Panc1 (cell line): ENCODE data around the gene GMPR2. TPM values are rescaled to one million over a fixed set of nuclear protein-coding genes. Genes with fewer than 3 reads are reported as not detected.

ENCODE experiments used
- ATAC-seq: fragments of 200-7000 bp; cut with Tn5 transposase; 2 replicates; pipeline ENCODE4 v1.9.1; 2020; ENCODE audit warnings: mild to moderate bottlenecking, moderate library complexity
- BruUV-seq: library from RNA; stranded (reverse); fragments of 400-500 nt; replicated peaks from 2 replicates; lab custom pipeline; 2021; lab: Mats Ljungman, UMichigan
- CTCF ChIA-PET: fragments of 300-600 bp; sonication (Branson Sonifier 250); formaldehyde crosslinking; loops from one replicate; lab custom pipeline; 2022; ENCODE audit warnings: antibody characterized with exemption; lab: Charles Lee
- POLR2A ChIA-PET: fragments of 300-600 bp; sonication (Branson Sonifier 250); formaldehyde crosslinking; loops from one replicate; lab custom pipeline; 2022; ENCODE audit warnings: antibody characterized with exemption; lab: Charles Lee
- DNase-seq: peaks from one replicate; pipeline ENCODE4 v3.0.0-alpha.2; 2010; ENCODE audit warnings: low read depth, low spot score
- H3K27ac ChIP-seq: 2 replicates; pipeline ENCODE4 v1.5.1; 2011; ENCODE audit warnings: mild to moderate bottlenecking, low read length, inconsistent platforms
- H3K27me3 ChIP-seq: fragments of 200-500 bp; sonication (Bioruptor generic); 2 replicates; pipeline ENCODE4 v1.6.0; 2014; ENCODE audit warnings: low read length, inconsistent platforms; ENCODE audit not compliant: control insufficient read depth, insufficient read depth
- H3K36me3 ChIP-seq: fragments of 200-500 bp; sonication (Bioruptor generic); 2 replicates; pipeline ENCODE4 v1.5.1; 2014; ENCODE audit warnings: inconsistent platforms, mild to moderate bottlenecking, low read length, moderate library complexity; ENCODE audit not compliant: control insufficient read depth, insufficient read depth
- H3K4me1 ChIP-seq: 2 replicates; pipeline ENCODE4 v1.5.1; 2011; ENCODE audit warnings: inconsistent platforms, mild to moderate bottlenecking, low read length, moderate library complexity; ENCODE audit not compliant: control insufficient read depth, insufficient read depth
- H3K4me3 ChIP-seq, 2 experiments: 2 replicates each; pipeline ENCODE4 v1.5.1; 2011 to 2012; ENCODE audit warnings: low read depth in 2 of 2, low read length in 2 of 2, mild to moderate bottlenecking in 2 of 2, inconsistent platforms in 1 of 2, moderate library complexity in 1 of 2
- H3K9me3 ChIP-seq: fragments of 200-500 bp; sonication (Bioruptor generic); 2 replicates; pipeline ENCODE4 v1.5.1; 2014; ENCODE audit warnings: low read depth, mild to moderate bottlenecking, inconsistent platforms, low read length, moderate library complexity; ENCODE audit not compliant: control insufficient read depth, insufficient read depth
- POLR2AphosphoS5 ChIP-seq: IDR thresholded peaks from 2 replicates; pipeline ENCODE4 v1.6.1; 2012; ENCODE audit warnings: mild to moderate bottlenecking, low read depth, low read length, moderate library complexity
- REST ChIP-seq, 2 experiments: IDR thresholded peaks; 2 replicates each; pipeline ENCODE4 v1.6.1; 2011 to 2012; ENCODE audit warnings: low read depth in 2 of 2, control low read depth in 1 of 2, low read length in 1 of 2, mild to moderate bottlenecking in 1 of 2, moderate library complexity in 1 of 2; ENCODE audit not compliant: insufficient read depth in 1 of 2
- SIN3A ChIP-seq: IDR thresholded peaks from 2 replicates; pipeline ENCODE4 v1.6.1; 2012; ENCODE audit warnings: low read depth, mild to moderate bottlenecking, low read length, moderate library complexity, borderline replicate concordance; ENCODE audit not compliant: insufficient read depth
- TCF7L2 ChIP-seq: IDR thresholded peaks from 2 replicates; pipeline ENCODE4 v1.6.1; 2011; ENCODE audit warnings: mild to moderate bottlenecking, low read depth, low read length, inconsistent platforms
- in situ Hi-C: cut with HindIII; loops from 2 replicates; pipeline ENCODE4 v1.10.0; 2016; ENCODE audit warnings: low sequenced_read_pairs, low pct_unique_long_range_greater_than_20kb
- intact Hi-C: fragments of 100-400 bp; cut with micrococcal nuclease; formaldehyde crosslinking; loops from one replicate; pipeline ENCODE4 v1.10.0; 2022; ENCODE audit not compliant: unreplicated experiment
- total RNA-seq: library from RNA; stranded (reverse); gene quantifications from one replicate; pipeline ENCODE4 v1.2.1, GENCODE V29; 2021; ENCODE audit not compliant: unreplicated experiment
- TF ChIP-seq, protein P1 (sequence below): fragments of 450-650 bp; IDR thresholded peaks from 2 replicates; pipeline ENCODE4 v1.5.1; 2017; ENCODE audit warnings: mild to moderate bottlenecking

The GMPR2 gene
- total RNA-seq, 1 experiment from 2014 or later = 45.9 TPM

- no peaks in the 10 kb centered on the region for H3K27me3 ChIP-seq
- in situ Hi-C loops = no loop called here
- H3K27ac ChIP-seq = peak within 1 kb of the TSS; percentile 85
- no peaks in the 10 kb centered on the region for H3K9me3 ChIP-seq
- H3K36me3 ChIP-seq = no peaks in the 10 kb centered on the region
- ChIA-PET CTCF (interaction anchor here (0.6 to 1.4 kb wide), 4 partner anchors 29 to 162 kb away, joined by 3 to 6 read pairs (median 4); partner anchors contain the start of gene TINF2), POLR2A (no interaction called here)
- no peak for TF ChIP-seq SIN3A
- peak in 1 of 2 experiments; percentile 37; a peak in 1 of 4 replicates for TF ChIP-seq REST (IDR thresholded peaks at IDR 0.05; ENCODE audit: insufficient read depth in 1 of 2, low read depth in 2 of 2, low read length in 1 of 2)
- peak; percentile 70; the same call in 1 of the 2 replicates for TF ChIP-seq POLR2AphosphoS5
- peak; percentile 18; the same call in 1 of the 2 replicates for TF ChIP-seq TCF7L2
- TF ChIP-seq, protein P1, sequence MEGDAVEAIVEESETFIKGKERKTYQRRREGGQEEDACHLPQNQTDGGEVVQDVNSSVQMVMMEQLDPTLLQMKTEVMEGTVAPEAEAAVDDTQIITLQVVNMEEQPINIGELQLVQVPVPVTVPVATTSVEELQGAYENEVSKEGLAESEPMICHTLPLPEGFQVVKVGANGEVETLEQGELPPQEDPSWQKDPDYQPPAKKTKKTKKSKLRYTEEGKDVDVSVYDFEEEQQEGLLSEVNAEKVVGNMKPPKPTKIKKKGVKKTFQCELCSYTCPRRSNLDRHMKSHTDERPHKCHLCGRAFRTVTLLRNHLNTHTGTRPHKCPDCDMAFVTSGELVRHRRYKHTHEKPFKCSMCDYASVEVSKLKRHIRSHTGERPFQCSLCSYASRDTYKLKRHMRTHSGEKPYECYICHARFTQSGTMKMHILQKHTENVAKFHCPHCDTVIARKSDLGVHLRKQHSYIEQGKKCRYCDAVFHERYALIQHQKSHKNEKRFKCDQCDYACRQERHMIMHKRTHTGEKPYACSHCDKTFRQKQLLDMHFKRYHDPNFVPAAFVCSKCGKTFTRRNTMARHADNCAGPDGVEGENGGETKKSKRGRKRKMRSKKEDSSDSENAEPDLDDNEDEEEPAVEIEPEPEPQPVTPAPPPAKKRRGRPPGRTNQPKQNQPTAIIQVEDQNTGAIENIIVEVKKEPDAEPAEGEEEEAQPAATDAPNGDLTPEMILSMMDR = peak; percentile 86
- peak; percentile 25 for DNase-seq
- peaks cover 3% of the 10 kb centered on the region; the same call in 1 of the 2 replicates for H3K4me1 ChIP-seq
- no TSS peak for BruUV-seq
- ATAC-seq = peak; percentile 99
- H3K4me3 ChIP-seq = peak within 1 kb of the TSS; percentile 81 to 82
- intact Hi-C loops = no loop called here
Observed at GRCh38 chr14:24271134-24271833, 38.6 kb downstream of the GMPR2 start, which contains the start of gene RABGGTA. TSS of gene RABGGTA (minus strand) at chr14:24271597. CDS start at chr14:24271115, 482 bp downstream.

DNA sequence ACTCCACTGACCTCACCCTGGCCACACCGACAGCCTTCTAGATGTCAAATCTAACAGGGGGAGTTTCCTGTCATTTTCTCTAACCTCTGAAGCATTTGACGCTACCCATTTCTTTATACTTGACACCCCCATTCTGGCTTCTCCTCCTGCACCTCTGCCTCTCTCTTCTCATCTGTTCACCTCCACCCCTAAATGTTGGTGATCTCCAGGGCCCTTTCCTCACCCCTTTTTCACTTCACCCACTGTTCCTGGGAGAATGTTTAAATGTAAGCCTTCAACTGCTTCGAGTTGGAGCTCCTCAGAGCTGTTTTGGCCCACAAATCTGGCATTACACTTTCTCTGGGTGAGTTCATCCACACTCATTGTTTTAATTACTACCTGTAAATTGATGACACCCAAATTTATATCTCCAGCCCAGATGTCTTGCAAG lies 39.1 kb downstream of the GMPR2 start:
- in situ Hi-C loops (no loop called here), intact Hi-C loops (no loop called here)
- peaks cover 3% of the 10 kb centered on the region; the same call in 1 of the 2 replicates for H3K4me1 ChIP-seq
- CTCF ChIA-PET = no interaction called here
- TF ChIP-seq POLR2AphosphoS5 = no peak
- no peaks in the 10 kb centered on the region for H3K27me3 ChIP-seq
- H3K36me3 ChIP-seq = no peaks in the 10 kb centered on the region
- H3K4me3 ChIP-seq = peak overlapping the region; percentile 81 to 82
- H3K9me3 ChIP-seq = no peaks in the 10 kb centered on the region
- DNase-seq (no peak), ATAC-seq (no peak; the same call in 1 of the 2 replicates)
- POLR2A ChIA-PET = no interaction called here
- BruUV-seq = no TSS peak
- peak overlapping the region; percentile 85 for H3K27ac ChIP-seq

DNA sequence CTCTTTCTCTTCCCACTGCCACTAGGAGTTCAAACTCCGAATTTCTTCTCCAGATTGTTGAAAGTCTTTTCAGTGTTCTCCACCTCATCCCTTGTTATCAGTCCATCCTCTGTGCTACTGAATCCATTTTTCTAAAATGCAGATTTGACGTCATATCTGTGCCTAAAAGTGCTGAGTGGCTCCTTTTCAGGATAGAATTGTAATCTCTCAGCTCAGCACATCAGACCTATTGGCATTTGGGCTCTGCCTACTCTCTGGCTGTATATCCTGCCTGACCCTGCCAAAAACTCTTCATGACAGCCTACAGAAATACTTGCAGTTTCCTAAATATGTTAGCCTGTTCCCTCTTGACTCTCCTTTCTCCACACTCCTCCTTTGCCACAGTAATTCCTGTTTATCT lies 39.7 kb downstream of the GMPR2 start:
- Histone ChIP-seq H3K27me3 (no peaks in the 10 kb centered on the region), H3K4me3 (no peak overlapping the region), H3K9me3 (no peaks in the 10 kb centered on the region), H3K4me1 (peaks cover 3% of the 10 kb centered on the region; the same call in 1 of the 2 replicates), H3K27ac (no peak overlapping the region), H3K36me3 (no peaks in the 10 kb centered on the region)
- ChIA-PET POLR2A (no interaction called here), CTCF (no interaction called here)
- no peak for ATAC-seq
- TF ChIP-seq, protein P1 = no peak
- TF ChIP-seq SIN3A (no peak), REST (IDR thresholded peaks at IDR 0.05; ENCODE audit: insufficient read depth in 1 of 2, low read depth in 2 of 2, low read length in 1 of 2) (no peak), TCF7L2 (no peak), POLR2AphosphoS5 (no peak)
- no peak for DNase-seq
- no TSS peak for BruUV-seq
- intact Hi-C loops (no loop called here), in situ Hi-C loops (no loop called here)
